RKO (cell line): ENCODE measurements around the gene KCNIP4.
A peak's percentile ranks its signal among the peaks of the same experiment; 100 is the strongest.

Experiments used
- DNase-seq: peaks from one replicate; pipeline ENCODE4 v3.0.0-alpha.2; 2016; ENCODE audit warnings: low spot score

Gene KCNIP4

DNA sequence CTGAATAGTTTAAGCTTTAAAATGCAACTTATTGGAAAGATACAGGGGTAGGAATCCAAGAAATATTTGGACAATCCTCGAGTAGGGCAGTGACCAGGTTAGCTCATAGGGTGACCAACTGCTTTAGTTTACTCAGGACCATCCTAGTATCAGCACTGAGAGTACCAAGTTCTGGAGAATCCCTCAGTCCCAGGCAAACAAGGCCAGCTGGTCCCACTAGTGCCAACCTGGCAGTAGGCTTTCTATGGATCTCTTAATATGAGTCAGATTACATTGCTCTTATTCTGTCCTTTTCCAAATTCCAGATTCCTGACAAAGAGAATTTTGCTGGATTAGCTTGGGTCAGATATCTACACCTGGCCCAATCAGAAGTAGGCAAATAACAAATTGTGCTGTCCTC is 493.7 kb downstream of the KCNIP4 start:
- DNase-seq = no peak

DNA sequence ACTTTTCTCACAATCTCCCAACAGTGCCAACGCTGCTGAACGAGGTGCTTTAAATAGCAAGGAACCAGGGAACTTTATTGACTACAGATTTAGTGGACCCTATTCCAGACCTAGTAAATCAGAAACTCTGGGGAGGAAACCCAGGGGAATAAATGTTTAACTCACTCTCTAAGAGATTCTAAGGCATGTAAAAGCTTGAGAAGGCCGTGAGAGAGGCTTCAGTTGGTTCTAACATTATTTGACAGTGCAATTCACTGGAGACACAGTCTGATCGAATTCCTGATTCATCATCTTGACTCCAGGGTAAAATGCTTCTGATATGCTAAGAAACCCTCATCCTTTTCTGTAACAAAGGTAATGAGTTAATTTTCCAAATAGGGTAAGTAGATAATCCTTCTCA is 494.4 kb downstream of the KCNIP4 start:
- no peak for DNase-seq

DNA sequence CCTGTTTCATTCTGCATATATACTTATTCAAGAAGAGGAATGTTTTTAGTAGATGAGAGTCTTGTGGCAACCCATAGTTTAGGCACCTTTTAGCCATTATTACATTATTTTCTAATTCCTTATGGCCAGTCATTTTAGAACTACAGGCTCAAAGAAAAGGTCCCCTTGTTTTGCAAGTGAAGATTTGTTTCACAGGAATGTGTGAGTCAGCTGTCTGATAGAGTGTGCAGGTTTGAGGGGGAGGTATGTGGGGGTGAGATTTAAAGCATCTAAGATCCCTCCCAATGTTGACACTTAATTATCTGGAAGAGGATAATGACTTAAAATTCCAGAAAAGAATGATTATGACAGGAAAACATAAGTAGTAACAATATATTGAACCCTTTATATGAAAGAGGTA is 495.6 kb downstream of the KCNIP4 start:
- DNase-seq = no peak

DNA sequence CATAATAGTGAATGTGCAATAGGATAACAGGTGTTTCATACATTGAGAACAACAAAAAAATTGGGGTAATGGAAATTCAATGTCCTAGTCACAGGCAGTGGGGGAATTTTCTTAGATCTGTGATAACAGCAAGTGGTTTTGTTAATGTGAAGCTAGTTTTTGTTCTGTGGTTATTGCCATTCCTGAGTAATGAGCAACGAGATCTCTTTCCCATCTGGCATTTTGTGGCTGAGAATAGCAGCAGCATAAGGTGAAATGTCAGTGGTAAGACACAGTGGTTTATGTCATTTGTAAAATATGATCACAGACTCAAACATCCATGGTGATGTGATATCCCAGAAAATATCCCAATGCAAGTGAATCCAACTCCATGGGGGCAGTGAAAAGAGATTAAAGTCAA is 497.5 kb downstream of the KCNIP4 start:
- DNase-seq = peak; percentile 27

DNA sequence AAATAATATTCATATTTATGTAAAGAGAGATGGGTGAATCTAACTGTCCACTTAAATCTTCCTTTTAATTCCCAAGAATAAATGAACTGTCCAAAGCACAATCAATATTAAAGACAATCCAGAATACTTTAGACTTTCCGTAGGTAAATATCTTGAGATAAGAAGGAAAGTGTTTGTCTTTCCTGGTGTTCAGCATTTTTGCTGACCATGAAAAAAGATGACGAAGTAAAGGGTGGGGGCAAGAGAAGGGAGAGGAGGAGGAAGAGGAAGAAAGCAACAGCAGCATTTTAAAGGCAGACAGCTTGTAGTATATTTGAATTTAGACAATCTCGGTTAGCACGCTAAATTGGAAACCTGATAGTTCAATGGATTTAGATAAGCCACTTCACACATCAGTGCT is 498.2 kb downstream of the KCNIP4 start:
- no peak for DNase-seq

DNA sequence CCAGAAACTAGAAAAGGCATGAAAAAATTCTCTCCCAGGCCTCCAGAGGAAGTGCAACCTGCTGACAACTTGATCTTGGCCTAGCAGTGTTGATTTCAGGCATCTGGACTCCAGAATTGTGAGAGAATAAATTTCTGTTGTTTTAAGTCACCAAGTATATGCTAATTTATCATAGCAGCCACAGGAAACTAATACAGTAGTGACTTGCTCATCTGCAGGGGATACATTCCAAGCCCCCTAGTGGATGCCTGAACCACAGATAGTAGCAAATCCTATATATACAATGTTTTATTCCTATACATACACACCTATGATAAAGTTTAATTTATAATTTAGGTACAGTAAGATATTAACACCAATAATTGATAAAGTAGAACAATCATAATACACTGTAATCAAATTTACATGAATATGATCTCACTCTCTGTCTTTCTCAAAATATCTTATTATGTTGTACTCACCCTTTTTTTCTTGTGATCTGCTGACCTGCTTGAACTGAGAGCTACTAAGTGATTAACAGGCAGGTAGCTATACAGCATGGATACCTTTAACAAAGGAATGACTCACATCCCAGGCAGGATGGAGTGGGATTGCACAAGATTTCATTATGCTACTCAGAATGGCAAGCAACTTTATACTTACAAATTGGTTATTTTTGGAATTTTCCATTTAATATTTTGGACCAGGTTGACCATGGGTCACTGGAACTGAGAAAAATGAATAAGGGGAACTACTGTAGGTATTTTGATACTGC is 501.1 kb downstream of the KCNIP4 start:
- no peak for DNase-seq

DNA sequence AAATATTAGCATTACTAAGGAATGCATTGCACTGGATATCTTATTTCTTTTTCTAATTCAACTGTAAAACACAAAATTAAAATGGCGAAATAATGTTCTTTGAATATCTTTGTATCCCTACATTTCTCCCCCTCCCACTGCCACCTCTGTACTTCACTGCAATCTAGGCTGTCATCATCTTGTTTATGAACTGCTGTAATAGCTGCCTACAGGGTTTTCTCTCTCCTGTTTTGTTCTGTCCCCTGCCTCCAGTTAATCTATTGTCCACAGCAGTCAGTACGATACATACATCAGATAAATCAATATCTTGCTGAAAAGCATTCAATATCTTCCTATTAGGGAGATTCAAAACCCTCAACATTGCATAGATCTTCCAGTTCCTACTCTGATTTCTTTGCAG is 528.4 kb downstream of the KCNIP4 start:
- no peak for DNase-seq

DNA sequence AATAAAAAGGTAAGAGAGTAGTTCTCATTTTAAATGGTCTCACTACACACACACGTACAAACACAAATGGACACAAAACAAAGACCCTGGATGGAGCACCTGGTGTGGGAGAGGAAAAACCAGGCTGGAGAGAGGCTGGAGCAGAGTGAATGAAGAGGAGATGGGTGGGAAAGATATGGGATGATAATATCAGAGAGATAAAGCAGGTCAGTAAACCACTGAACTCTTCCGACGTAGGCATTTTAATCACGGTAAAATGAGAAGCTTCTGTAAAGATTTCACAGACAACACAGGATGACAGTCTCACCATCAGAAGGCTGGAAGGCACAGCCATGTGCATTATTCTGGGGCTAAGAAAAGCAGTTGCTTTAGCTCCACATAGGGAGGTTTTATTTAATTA is 532.8 kb downstream of the KCNIP4 start:
- no peak for DNase-seq

DNA sequence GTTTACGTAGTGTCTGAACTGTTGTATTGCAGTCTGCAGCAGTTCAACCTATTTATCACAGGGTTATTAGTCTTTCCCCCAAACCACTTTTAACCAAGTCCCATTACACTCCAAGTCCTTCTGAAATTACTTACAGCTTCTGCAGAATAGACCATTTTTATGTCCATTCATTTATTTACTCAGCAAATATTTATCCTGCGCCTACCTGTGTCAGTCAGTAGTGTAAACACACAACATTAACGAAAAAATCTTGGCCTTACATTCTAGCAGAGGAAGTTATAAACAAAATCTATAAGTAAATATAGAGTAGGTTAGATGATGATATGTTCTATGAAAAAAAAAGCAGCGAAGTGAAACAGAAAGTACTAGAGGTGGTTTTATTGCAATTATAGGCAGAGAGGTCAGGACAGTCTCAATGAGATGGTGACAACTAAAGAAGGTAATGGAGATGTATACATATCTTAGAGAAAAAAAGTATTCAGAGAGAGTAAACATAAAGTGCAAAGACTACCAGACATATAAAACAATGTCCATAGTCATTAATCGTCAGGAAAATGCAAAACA is 534.7 kb downstream of the KCNIP4 start:
- no peak for DNase-seq

DNA sequence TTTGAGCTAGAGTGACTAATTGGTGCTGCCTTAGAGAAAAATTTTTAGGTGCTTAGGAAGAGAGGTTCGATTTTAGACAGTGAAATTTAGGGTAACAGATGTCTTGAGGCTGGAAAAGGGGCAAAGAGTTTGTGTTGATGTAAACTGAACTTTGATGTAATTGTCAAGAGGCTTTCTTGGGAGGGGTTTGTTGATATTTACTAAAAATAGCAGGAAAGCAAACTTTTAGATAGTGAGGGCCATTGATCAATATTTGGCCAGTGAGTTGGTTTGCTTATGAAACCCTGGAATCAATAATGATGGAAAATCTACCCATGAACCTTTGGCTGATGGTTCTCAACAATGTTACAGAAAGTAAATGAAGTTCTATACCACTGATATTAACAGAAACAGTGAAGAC is 537.5 kb downstream of the KCNIP4 start:
- no peak for DNase-seq

DNA sequence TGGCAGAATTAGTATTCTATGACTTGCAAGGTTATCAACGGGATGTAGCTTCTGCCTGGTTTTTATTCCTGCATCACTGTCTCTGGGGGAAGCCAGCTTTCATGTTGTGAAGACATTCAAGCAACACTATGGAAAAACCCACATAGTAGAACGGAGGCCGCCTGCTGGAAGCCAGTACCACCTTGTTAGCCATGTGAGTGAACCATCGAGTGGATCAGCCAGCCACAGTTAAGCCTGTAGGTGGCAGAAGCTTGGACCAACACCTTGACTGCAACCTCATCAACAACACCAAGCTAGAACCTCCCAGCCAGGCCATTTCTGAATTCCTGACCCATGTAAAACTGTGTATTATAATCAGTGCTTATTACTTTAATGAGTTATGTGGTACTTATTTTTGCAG is 538.2 kb downstream of the KCNIP4 start:
- DNase-seq = no peak

DNA sequence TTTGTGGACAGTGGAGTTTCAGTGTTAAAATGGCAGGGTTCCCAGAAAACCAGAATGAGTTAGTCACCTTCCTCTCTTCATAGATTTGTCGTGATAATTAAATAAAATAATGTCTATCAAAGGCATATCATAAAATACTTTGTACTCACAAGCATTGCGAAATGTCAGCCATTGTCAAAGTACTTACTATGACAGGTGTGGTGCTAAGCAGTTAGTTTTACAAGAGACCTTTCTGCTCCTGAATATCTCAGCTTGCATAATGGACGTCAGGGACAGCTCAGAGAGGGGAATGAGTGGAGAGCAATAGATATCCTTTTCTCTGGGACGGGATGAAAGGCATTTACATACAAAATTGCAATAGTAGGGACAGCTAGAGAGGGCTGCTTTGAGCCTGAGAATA is 560.9 kb downstream of the KCNIP4 start:
- no peak for DNase-seq

DNA sequence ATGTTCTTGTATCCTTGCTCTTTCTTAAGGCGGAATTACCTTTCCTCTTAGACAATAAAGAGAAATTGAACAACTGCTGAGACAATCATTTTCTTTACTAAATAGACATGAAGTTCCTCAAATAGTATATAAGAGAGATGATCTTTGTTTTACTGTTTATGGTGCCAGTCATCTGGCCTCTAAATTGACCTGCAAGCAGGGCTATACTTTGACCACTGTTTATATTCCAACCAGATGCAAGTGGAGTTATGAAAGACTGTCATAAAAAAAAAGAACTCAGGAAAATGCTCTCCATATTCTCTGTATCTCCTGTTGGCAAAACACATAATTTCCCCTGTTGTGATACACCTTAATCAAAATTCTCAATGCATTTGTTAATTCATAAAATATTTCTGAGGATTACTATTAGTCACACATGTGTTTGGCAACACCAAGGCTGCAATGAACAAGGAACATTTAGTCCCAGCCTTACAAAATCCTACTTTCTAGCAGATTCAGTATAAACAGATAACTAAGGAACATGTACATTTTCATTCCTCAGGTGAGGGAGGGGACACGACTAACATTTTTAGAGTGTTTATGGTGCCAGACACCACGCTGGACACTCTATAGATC is 562.3 kb downstream of the KCNIP4 start:
- DNase-seq = no peak

DNA sequence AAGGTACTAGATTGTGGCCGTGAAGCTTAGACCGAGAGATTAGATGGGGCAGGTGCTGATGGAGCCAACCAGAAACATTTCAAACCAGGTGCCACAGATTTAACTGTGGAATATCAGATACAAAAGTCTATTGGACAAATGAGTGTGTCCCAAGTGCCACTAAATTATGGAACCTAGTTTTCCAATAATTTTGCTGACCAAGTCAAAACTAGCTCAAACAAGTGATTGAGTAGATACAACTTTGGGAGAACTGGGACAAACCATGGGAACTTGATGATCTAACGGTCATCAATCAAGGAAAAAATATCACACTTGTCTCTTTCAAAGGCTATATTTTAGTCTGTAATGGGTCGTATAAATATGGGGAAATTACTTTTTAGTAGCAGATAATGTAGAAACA is 562.9 kb downstream of the KCNIP4 start:
- DNase-seq = no peak

DNA sequence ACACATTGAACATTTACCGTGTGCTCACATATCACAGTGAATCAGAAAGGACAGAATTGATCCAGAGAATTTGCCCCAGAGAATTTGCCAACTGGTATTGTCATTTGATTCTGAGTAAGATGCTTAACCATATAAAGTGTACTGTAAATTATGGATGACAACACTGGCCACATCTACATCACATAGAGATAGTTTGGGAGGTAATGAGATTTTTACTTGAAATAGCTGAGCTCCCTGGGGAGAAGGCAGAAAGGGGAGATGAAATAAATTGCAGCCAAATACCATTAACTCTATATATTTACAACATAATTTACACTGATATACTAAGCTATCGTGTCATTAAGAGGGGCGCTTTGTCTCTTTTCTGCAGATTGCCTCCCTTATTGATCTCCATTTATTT is 564.0 kb downstream of the KCNIP4 start:
- no peak for DNase-seq

DNA sequence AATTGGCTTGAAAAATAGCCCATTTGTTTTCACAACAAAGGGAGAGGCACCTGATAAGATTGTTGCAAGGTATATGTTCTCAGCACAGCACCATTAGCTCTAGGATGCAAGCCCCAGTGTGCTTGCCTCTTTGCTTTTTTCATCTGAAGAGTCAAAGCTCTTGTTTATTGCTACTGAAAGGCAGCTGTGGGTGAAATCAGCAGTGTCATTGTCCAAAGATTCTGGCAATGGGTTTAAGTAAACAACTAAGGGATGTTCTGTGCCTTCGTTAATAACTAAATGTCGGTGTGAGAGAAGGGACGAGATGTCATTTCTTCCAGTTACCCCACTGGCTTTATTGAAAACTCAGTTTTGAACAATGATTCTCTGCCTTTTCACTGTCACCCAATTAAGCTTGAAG is 567.7 kb downstream of the KCNIP4 start:
- DNase-seq = no peak

DNA sequence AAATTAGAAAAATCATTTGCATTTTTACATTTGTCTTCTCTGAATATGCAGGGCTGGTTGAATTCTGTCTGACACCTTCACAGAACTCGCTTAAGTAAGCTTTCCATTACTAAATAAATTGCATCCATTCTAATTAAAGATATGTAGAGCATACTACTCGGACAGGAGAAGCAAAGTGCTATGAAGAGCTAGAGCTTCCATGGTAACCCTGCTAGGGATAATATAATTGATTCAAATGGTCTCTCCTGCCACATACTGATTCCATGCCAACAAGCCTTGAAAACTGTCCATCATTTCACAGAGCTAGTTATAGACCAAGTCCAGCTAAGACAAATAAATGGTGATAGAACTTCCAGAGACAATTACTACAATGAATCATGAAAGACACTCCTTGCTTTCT is 571.5 kb downstream of the KCNIP4 start:
- DNase-seq = no peak

DNA sequence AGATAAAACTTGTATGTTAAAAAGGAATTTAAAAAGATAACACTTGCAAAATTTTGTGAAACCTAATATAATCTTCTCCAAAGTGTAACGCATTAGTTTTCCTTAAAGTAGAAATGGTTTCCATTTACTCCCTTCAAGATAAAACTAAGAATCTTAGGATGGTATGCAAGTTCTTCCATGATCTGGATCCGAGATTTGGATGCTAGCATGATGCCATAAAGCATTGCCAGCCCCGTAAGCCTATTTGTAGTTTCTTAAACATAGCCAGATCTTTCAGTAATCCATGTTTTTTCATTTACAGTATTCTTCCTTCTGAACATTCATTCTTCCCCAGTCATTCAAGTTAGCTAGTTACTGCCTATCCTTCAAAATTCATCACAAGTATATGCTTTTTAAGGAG is 572.4 kb downstream of the KCNIP4 start:
- no peak for DNase-seq

DNA sequence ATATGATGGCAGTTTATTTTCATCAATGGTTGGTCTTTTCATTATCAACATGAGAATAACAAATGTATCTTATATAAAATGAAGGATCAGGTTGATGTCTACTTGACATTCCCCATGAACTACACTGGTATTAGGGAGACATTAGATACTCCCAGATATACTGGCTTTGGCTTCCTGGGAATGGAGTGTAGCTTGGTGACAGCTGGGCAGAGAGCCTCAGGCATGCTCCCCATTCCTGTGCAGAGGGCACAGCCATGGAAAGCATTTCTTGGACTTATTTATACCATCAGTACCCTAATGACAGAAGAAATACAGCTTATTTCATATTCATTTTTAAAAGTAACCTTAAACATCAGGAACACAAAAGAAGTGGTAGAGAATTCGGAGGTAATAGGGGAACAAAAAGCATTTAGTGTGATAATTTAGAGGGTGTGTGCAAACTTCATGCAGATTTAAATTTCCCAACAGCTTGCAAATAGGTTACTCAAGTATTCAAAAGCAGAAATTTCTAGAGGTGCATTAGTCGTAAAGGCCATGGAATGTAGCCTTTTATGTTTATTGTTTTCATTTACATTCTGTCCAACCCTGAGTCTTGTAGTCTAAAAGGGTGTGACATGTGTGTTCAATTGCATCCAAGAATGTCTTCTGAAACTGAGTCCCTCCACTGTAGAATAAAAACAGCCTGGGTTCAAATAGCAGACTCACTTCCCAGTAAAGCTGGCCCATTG is 573.8 kb downstream of the KCNIP4 start:
- DNase-seq = no peak

DNA sequence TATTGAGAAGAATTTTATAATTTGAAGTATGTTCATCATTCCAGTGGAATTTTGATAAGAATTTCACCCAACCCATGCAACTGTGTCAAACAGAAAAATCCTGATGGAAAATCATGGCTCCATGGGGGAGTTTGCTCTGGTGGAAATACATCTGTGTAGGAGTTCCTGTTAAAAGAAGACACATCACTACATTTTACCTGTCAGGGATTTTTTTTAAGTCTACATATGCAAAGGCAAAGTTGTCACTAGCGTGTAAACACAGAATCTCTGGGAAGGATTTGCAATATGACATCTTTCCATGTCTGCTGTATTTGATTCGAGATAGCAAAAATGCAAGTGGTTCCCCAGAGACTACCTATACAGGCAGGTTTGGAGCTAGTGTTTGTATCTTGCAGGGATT is 581.0 kb downstream of the KCNIP4 start:
- no peak for DNase-seq

DNA sequence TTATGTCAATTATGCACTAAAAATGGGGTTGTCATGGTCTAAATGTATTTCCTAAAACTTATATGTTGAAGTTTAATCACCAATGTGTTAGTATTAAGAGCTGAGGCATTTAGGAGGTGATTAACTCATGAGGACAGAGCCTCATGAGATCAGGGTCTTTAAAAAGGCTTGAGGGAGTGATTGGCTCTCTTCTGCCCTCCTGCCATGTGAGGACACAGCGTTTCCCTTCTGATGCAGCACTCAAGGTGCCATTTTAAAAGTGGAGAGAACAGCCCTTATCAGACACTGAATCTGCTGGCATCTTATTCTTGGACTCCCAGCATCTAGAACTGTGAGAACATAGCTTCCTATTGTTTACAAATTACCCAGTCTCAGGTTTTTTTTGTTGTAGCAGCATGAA is 581.7 kb downstream of the KCNIP4 start:
- DNase-seq = no peak

DNA sequence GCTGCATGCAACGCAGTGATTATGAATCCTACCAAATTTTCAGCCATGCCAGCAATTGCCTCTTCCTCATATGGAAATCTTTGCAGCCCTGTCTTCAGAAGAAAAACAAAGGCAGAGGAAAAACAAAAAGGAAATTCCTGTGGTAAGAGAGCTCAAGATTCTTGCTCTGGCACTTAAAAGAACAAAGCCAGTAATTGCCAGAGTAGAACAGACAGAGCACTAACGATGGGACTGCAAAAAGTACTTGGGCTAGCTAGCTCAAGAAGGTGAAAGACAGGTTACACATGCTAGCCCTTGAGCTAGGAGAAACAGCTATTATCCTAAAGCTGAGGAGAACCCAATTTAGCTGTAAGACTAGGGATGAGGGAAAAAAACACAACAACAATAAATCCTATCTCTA is 582.3 kb downstream of the KCNIP4 start:
- no peak for DNase-seq

DNA sequence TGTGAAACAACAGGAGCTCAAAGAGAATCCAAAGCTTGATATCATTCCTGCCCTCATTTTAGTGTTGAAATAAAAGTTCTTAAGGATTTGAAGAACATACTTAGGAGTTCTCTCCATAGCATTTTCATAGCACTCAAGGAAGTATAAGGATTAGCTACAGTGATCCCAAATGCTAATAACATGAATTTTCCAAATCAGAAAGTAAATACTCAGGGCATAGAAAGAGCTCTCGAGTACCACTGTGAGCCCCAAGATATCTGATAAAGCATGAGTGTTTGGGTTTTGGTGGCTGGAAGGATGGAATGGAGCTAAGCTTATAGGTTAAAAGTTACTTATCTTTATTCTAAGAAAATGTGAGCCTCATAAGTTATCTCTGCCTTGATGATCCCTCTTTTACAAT is 584.9 kb downstream of the KCNIP4 start:
- DNase-seq = no peak
